GM10847 (cell line): ENCODE data around the gene MAPT.

Experiments
- POLR2A ChIP-seq: IDR thresholded peaks from 2 replicates; pipeline ENCODE4 v1.6.1; 2011; ENCODE audit not compliant: insufficient read length; ENCODE audit errors: extremely low read depth

Gene MAPT

DNA sequence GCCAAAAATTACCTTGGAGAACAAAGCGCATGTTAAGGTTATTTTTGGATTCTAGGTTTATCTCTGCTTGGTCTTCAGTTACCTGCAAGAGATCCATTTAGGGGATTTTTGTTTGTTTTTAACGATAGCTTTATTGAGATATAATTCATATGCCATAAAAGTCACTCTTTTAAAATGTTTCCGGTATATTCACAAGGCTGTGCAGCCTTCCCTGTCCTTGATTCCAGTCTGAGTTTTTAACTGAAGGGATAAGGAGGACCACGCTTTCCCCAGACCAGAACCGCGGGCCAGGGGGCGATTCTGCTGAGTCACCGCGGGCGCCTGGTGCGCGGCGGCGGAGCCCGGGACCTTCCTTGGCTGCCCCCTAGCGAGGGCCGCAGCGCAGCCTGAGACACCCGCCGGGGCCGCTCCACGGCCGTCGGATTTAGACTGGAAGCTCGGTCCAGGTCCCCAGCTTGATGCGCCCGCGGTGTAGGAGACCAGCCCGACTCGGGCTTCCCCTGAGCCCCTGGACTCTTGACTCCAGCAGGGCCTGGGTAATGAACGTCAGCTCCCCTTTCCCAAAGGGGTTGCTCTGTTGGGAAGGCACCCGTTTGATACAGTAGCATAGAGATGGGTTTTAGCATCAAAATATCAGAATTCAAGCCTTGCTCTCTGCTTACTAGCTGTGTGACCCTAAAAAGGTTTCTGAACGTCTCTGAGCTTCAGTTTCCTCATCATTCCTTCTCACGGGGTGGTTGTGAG lies 54.7 kb downstream of the MAPT start:
- no peak for TF ChIP-seq POLR2A

- TF ChIP-seq POLR2A = no peak
These were observed 55.5 kb downstream of the MAPT start for GRCh38 chr17:45949755-45950320.

- no peak for TF ChIP-seq POLR2A
These were observed 56.5 kb downstream of the MAPT start for GRCh38 chr17:45950888-45951287.

- no peak for TF ChIP-seq POLR2A
These were observed 57.0 kb downstream of the MAPT start for GRCh38 chr17:45951403-45951802.

DNA sequence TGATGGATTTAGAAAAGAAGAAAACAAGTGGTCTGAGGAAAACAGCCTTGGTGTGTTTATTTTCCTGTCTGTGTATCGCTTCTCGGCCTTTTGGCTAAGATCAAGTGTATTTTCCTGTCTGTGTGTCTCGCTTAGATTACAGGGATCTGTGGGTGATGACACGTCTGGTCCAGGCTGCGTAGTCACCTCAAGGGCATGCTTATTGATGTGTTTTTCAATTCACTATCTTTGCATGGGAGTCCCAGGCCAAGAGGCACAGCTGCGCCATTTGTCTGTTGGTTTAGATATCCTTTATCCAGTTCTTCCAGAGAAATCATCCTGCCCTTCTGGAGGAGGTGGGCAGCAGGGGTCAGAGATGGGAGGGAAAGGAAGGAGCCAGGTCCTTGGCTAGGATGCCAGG lies 57.6 kb downstream of the MAPT start:
- no peak for TF ChIP-seq POLR2A

- TF ChIP-seq POLR2A = no peak
These were observed 58.5 kb downstream of the MAPT start for GRCh38 chr17:45952814-45953320.

DNA sequence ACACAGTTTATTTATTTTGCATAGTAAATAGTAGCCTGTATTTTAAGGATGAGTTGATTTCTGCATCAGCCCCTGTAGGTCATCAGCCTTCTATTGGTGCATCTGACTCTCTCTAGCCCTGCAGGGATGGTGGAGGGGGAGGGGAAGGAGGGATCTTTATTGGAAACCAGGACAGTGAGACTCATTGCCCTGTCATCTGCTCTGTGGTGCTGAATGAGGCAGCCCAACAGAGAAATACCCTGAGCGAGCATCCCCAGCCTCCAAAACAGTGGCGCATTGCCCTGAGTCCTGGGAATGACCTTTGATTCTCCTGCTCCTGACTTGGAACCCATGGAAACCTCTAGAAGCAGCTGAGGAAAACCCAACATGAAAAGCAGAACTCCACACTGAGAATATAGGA lies 59.2 kb downstream of the MAPT start:
- TF ChIP-seq POLR2A = no peak

GRCh38 chr17:45954914-45955313 lies 60.6 kb downstream of the MAPT start:
- TF ChIP-seq POLR2A = no peak

GRCh38 chr17:45955326-45955725 lies 61.0 kb downstream of the MAPT start:
- no peak for TF ChIP-seq POLR2A

DNA sequence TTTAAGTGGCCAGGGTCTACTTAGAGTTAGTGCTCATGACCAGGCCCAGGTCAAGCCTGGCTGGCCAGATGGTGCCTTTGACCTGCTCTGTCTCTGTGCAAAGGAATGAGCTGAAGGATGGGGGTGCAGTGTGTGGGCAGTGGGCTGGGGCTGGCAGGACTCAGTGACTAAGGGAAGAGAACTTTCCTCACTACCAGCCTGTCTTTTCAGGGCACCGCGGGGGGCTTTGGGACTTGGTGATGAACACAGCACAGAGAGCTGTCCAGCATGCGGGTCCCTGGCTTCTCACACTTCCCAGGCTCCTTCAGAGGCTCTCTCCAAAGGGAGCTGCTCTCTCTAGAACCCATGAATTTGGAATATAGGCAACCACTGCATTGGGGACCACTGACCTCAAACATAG lies 61.7 kb downstream of the MAPT start:
- TF ChIP-seq POLR2A = no peak

DNA sequence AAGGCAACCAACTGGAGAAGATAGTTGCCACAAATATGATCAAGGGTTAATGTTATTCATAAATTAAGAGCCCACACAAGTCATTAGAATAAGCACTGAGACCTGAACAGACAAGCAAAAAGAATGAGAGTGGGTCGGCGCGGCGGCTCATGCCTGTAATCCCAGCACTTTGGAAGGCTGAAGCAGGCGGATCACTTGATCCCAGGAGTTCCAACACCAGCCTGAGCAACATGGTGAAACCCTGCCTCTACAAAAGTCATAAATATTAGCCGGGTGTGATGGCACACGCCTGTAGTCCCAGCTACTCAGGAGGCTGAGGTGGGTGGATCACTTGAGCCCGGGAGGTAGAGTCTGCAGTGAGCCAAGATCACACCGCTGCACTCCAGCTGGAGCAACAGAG lies 64.0 kb downstream of the MAPT start:
- TF ChIP-seq POLR2A = no peak

DNA sequence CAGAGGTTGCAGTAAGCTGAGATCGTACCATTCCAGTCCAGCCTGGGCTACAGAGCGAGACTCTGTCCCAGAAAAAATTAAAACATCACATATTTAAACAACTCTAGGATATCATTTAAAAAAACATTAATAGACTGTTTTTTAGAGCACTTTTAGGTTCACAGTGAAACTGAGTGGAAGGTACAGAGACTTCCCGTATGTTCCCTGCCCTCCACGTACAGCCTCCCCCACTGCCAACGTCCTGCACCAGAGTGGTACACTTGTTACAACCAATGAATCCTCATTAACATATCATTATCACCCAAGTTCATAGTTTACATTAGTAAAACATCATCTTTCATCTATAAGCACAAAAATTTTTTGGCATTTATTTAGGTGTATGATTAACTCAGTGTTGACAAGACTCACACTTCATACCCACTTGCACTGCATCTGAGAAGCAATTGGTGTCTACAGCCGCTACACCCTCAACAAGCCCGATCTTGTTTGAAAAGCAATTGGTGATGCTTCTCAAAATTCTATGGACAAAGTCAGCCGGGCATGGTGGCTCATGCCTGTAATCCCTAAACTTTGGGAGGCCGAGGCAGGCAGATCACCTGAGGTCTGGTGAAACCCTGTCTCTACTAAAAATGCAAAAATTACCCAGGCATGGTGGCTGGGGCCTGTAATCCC lies 64.8 kb downstream of the MAPT start:
- TF ChIP-seq POLR2A = no peak

GRCh38 chr17:45960311-45960710 lies 66.0 kb downstream of the MAPT start:
- TF ChIP-seq POLR2A = no peak

- no peak for TF ChIP-seq POLR2A
These were observed 66.9 kb downstream of the MAPT start for GRCh38 chr17:45961206-45961605.

- no peak for TF ChIP-seq POLR2A
These were observed 68.0 kb downstream of the MAPT start for GRCh38 chr17:45962221-45962972.
